Stimulated activated CD8-positive, alpha-beta memory T cell treated with anti-CD3 and anti-CD28 coated beads, Interleukin-4, amount 100 ng/mL, for 1 hour (primary cell): ENCODE data around the gene OR13C2.
"Not testable (repeated sequence)": the region's sequence is repeated elsewhere in the genome, so short reads cannot be mapped to it uniquely, and the experiment has no call there.

ENCODE experiments used
- DNase-seq, 2 donors: peaks; one replicate each; pipeline ENCODE4 v3.0.0-alpha.2; 2020; ENCODE audit warnings: low read depth in 2 of 2, low spot score in 1 of 2

The OR13C2 gene, protein sequence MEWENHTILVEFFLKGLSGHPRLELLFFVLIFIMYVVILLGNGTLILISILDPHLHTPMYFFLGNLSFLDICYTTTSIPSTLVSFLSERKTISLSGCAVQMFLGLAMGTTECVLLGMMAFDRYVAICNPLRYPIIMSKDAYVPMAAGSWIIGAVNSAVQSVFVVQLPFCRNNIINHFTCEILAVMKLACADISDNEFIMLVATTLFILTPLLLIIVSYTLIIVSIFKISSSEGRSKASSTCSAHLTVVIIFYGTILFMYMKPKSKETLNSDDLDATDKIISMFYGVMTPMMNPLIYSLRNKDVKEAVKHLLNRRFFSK

DNA sequence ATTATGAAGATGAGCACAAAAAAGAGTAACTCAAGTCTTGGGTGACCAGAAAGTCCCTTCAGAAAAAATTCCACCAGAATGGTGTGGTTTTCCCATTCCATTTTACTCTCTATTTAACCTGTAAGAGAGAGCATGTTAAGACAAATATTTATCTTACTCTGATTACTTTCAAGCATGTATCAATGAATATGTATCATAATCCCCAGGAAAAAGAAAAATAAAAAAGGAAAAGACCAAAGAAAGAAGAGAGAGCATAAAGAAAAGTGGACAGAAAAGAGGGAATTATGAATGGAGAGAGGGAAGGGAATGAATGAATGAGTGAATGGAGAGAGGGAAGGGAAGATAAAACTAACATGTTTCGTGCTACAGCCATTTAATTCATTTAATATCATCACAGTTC is at the start of gene OR13C2:
Gene OR13C2 (minus strand): TSS at position 101 of the 400 bp plus-strand sequence. CDS start 0 bp downstream, at position 101.
- not testable (repeated sequence) for DNase-seq

- DNase-seq = no peak
Observed at GRCh38 chr9:104635456-104635855, 30.0 kb upstream of the OR13C2 start.

GRCh38 chr9:104633976-104634520 is 28.6 kb upstream of the OR13C2 start:
- no peak for DNase-seq

DNA sequence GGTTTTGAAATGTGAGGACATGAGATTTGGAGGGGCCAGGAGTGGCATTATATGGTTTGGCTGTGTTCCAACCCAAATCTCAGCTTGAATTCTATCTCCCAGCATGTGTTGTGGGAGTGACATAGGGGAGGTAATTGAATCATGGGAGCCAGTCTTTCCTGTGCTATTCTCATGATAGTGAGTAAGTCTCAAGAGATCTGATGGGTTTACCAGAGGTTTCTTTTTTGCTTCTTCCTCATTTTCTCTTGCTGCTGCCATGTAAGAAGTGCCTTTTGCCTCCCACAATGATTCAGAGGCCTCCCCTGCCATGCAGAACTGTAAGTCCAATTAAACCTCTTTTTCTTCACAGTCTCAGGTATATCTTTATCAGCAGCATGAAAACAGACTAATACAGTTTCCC is 20.5 kb upstream of the OR13C2 start:
- DNase-seq = not testable (repeated sequence)

DNA sequence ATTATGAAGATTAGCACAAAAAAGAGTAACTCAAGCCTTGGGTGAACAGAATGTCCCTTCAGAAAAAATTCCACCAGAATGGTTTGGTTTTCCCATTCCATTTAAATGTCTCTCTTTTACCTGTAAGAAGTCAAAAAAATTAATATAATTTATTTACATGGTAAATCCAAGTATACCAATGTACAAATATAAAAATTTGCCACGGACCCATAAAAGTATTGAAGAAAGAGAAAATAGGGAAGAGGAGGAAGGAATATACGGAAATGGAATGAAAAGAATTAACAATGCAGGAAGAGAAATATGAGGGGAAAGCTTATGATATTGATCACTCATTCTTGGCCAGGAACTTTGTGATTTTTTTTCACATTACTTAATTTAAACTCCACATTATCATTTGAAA is 12.7 kb upstream of the OR13C2 start, which contains the start of gene OR13C9:
Gene OR13C9 (minus strand): TSS at position 101 of the 400 bp plus-strand sequence. CDS start 0 bp downstream, at position 101.
- no peak for DNase-seq

GRCh38 chr9:104617418-104617817 is 12.0 kb upstream of the OR13C2 start:
- DNase-seq = no peak

DNA sequence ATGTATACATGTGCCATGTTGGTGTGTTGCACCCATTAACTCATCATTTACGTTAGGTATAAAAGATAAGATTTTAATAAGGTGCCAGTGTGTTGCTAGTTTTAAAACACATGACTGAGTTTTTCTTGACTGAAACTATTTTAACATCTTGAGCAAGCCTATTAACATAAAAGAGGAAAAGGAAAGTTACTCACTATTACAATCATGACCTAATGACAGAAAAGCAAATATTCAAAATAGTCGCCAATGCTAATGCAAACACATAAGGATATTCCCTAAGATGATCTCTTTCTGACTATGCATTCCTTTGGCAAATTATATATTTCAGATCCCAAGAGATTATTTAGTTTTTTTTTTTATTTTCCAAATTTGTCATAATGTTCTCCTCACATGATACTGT is 5.8 kb upstream of the OR13C2 start:
- no peak for DNase-seq

DNA sequence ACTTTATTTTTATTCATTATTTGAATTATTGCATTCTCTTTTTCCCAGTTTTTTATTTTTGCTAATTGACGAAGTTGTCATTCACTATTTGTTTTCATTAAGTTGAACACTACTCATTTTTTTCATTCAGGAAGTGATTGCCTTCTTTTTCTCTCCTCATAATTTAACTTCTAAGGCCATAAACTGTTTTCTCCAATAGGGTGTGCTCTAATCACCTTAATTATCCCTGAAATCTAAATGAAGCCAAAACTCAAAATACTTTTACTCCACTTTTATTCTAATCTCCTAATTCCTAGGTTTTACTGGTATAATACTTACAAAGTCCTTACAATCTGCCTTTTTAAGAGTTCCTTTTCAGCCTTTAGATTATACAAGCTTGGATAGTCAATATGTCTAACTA is 2.9 kb upstream of the OR13C2 start:
- no peak for DNase-seq

DNA sequence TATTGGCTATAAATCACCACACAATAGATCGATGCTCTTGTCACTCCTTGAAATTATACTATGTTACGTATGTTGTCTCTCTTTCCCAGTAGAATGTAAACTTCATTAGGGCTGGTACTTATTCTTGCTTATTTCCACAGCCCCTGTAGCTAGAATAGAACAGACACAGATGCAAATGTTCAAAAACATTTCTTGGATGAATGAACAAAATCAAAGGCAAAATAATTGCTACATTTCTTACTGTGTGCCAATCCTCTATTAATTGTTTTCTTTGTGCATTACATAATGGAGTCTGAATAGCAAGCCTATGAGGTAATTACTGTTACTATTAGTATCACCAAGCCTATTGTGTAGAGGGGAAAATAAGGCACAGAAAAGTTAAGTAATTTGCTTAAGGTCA is 725 bp upstream of the OR13C2 start:
- DNase-seq = no peak

DNA sequence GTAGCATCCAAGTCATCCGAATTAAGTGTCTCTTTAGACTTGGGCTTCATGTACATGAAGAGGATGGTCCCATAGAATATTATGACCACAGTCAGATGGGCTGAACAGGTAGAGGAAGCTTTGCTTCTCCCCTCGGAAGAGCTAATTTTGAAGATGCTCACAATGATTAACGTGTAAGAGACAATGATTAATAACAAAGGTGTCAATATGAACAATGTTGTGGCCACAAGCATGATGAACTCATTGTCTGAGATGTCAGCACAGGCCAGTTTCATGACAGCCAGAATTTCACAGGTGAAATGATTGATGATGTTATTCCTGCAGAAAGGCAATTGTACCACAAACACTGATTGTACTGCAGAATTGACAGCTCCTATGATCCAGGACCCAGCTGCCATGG is 626 bp downstream of the OR13C2 start:
- DNase-seq = no peak

DNA sequence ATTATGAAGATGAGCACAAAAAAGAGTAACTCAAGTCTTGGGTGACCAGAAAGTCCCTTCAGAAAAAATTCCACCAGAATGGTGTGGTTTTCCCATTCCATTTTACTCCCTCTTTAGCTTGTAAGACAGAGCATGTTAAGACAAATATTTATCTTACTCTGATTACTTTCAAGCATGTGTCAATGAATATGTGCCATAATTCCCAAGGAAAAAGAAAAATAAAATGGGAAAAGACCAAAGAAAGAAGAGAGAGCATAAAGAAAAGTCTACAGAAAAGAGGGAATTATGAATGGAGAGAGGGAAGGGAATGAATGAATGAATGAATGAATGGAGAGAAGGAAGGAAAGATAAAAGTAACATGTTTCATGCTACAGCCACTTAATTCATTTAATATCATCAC is 6.1 kb downstream of the OR13C2 start, which contains the start of gene OR13C5:
Gene OR13C5 (minus strand): TSS at position 101 of the 400 bp plus-strand sequence. CDS start 0 bp downstream, at position 101.
- DNase-seq = not testable (repeated sequence)

DNA sequence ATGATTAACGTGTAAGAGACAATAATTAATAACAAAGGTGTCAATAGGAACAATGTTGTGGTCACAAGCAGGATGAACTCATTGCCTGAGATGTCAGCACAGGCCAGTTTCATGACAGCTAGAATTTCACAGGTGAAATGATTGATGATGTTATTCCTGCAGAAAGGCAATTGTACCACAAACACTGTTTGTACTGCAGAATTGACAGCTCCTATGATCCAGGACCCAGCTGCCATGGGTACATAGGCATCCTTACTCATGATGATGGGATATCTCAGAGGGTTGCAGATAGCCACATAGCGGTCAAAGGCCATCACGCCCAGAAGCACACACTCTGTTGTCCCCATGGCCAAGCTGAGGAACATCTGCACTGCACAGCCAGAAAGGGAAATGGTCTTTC is 6.7 kb downstream of the OR13C2 start:
- not testable (repeated sequence) for DNase-seq

- DNase-seq = no peak
Observed at GRCh38 chr9:104589626-104590025, 15.8 kb downstream of the OR13C2 start.

DNA sequence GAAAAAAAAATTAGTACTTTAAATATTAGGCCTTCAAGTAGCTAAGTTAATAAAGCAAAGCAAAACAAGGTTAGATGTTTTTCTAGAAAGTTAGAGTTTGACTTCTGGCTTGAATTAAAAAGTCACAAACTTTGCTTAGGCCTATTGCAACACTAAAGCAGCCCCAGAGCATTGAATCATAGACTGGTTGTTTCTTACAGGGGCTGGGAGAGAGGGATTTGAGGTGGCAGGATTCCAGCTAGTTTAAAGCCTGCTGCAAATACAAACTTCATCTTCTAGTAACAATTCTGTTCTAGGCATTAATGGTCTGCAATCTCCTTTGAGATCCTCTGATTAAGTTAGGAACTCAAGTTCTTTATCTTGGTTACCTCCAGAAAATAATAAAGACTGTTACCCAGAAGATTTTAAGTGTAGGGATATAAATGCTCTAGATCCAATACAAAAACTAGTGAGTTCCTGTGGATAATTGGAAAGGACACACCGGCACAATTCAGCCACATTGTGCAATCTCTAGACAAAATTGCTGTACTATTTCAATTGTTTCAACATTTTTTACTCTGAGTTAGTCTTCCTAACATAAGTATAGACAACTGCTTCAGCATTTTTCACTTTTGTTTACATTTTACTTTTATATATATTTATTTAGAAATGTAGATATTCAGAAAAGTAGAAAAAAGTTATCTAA is 18.8 kb downstream of the OR13C2 start:
- no peak for DNase-seq

DNA sequence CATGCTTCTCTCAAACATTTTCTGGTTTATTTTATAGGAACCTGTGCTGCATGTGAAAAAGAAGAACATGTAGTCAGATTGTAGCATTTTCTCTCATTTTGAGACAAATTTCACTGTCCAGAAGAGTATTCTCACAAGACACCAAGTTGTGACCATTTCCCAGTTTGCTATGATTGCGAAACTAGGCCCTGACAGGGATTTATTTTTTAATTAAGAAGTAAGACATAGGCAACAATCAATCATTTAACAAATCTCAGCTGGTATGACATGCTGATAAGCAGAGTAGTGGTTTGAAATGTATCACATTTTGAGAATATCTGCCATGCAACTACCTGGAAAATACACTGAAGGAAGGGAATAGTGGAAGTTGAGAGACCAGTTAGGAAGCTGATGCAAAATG is 24.9 kb downstream of the OR13C2 start:
- no peak for DNase-seq

- no peak for DNase-seq
Observed at GRCh38 chr9:104577263-104577662, 28.2 kb downstream of the OR13C2 start.

GRCh38 chr9:104575456-104575855 is 30.0 kb downstream of the OR13C2 start:
- DNase-seq = no peak

DNA sequence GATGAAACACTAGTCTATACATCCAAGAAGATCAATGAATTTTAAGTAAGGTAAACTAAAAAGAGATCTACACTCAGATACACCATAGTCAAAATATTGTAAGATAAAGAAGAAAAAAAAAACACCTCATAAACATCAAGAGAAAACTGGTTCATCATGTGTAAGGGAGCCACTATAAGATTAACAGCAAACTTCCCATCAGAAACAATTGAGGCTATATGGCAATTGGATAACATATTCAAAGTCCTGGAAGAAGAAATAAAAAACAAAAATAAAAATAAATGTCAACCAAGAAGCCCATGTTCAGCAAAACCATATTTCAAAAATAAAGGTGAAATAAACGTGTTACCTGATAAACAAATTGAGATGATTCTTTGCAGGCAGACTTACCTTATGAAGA is 32.8 kb downstream of the OR13C2 start:
- no peak for DNase-seq

DNA sequence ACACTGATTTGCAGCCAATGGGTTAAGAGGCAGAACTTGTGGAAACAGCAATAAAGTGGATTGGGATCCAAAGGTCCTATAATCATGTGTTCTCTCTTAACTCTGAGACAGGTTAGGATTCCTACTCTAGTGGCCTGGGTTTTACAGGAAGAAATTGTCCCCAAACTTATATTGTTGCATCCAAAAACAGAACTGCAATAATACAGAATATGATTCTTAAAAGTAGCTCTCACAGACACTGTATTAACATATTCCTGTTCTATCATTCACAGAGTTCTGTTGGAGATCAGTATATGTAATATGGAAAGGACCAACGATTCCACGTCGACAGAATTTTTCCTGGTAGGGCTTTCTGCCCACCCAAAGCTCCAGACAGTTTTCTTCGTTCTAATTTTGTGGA is 36.6 kb downstream of the OR13C2 start, which contains the start of gene OR13C8:
Gene OR13C8 (plus strand): TSS at position 301 of the 400 bp plus-strand sequence. CDS start 0 bp downstream, at position 301.
- DNase-seq = no peak

DNA sequence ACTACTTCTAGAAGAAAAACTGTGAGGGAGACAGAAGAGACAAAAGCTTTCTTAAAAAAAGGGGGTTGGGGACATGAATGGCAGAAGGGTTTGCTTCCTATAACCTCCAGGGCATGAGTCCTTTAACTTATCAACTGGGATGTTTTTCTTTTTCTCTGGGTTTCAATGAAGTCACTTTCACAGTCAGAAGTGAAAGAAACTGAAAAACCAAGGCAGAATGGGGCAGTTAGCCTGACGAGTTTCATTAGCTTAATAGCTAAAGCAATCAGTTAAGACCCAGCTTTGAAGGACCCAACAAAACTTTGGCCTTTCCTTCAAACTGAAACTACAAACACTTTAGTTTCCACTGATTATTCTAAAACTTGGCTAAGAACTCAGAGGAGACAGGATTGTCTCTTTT is 41.1 kb downstream of the OR13C2 start:
- no peak for DNase-seq

- DNase-seq = no peak
Observed at GRCh38 chr9:104556830-104557634, 48.4 kb downstream of the OR13C2 start.
